HG02852 (cell line): ENCODE measurements around the gene CRISP2.
"Not testable (repeated sequence)": the region's sequence is repeated elsewhere in the genome, so short reads cannot be mapped to it uniquely, and the experiment has no call there.

Experiments used
- ATAC-seq: cut with Tn5 transposase; IDR thresholded peaks from one replicate; pipeline ENCODE4 v1.9.1; 2021; ENCODE audit warnings: mild to moderate bottlenecking, moderate library complexity; ENCODE audit not compliant: unreplicated experiment

CRISP2 gene, protein sequence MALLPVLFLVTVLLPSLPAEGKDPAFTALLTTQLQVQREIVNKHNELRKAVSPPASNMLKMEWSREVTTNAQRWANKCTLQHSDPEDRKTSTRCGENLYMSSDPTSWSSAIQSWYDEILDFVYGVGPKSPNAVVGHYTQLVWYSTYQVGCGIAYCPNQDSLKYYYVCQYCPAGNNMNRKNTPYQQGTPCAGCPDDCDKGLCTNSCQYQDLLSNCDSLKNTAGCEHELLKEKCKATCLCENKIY

DNA sequence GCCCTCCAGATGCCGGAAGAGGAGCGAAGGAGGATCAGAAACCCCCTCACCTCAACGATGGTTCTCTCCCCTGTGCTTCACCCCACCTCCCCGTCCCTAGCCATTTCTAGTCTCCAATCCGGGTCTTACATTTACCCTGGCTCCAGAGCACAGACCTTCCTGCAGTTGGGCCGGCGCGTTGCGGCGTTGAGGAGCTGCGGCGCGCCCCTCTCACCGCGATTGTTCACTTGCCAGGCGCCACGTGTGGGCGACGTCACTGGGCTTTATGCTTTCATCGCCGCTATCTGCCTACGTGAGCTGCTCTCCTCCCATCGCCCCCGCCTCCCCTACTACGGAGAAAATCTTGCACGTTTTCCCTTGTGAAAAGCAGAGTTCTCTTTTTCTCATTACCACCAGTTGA is at the start of gene CRISP2:
Gene CRISP2 (minus strand): TSS at position 198 of the 400 bp plus-strand sequence. CDS start 4,347 bp downstream, outside the sequence.
- ATAC-seq, result no peak

DNA sequence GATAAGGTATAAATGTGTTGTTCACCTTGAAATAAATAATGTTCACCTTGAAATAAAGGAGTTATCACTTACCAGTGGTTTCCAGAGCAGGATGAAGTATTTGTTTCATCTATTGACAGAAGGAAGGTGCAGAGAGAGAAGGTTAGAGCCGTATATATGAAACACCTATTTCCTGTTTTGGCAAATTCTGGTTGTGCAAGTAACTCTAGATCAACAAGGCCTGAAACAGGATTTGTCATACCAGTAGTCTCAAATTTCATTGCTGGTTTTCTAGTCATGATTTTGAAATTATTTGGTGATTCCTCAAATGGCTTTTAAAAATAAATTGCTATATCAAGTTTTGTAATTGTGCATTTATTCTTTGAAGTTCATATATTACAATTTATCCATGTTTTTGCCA is 30.9 kb upstream of the CRISP2 start, which contains the start of gene CRISP3:
Gene CRISP3 (minus strand): TSS at position 130 of the 400 bp plus-strand sequence. CDS start 21 bp downstream, at position 109.
- ATAC-seq, result no peak

DNA sequence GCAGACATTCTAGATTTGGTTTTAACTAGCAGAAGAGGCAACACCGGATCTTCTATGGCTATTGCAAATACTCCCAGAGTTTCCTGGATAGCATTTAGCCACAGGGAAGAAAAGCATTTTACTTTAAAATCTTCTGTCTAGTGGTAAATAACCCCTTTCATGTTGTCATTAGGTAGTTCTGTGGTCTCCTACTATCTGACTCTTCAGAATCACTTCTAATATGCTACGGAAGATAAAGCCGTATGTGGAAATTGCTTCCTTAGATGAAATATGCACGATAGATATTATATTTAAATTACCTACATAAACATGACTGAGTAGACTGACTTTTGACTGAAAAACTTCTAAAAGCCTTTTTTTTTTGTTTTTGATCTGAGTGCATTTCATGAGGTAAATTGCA is 30.1 kb upstream of the CRISP2 start:
- no peak for ATAC-seq

DNA sequence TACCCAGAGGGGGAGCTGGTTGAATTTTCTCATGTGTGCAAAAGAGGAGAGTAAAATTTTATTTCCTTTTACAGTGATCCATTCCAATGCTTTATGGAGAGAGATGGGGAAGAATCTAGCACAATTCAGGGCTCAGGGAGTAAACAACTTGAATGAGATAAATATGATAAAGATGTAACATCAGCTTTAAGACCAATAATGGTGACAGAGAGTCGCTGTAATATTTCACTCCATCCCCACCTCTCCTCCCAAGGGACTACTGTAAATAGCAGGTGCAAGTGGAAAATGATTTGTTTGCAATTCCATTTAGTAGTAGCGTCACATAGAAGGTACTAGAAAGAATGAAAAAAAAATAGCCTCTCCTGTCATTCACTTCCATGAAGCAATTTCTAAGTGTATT is 26.1 kb upstream of the CRISP2 start:
- no peak for ATAC-seq

DNA sequence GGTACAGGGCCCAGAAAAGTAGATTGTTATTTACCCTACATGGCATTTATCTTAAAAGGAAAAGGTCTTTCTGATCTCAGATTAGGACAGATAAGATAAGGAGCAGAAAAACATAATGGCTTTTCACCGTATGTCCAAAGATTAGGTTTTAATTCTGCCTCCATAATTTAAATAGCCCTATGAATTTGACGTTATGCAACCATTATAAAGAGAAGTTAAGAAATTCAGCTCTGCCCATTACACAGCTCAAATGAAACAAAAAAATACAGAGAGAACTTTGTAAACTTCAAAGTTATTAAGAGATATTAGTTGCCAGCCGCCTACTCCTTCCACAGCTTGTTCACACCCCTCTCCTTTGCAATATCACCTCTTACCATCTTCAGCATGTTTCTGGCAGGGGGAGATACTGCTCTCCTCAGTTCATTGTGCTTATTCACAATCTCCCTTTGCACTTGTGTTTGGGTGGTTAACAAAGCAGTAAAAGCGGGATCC is 22.7 kb upstream of the CRISP2 start:
- no peak for ATAC-seq

DNA sequence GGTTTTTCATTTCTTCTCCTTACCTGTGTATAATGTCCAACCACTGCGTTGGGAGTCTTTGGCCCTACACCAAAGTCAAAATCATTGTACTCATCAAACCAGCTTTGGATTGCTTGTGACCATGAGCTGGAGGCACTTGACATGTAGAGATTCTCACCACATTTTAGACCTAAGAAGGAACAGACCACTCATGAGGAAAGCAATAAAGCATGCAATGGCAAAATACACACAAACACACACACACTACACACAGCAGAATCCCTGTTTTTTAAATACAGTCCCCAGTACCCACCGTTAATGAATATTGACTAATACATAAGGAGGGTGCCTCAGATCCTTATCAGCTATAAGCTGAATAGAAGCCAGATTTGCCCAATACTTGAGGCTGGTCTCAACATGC is 20.3 kb upstream of the CRISP2 start:
- ATAC-seq, result no peak

DNA sequence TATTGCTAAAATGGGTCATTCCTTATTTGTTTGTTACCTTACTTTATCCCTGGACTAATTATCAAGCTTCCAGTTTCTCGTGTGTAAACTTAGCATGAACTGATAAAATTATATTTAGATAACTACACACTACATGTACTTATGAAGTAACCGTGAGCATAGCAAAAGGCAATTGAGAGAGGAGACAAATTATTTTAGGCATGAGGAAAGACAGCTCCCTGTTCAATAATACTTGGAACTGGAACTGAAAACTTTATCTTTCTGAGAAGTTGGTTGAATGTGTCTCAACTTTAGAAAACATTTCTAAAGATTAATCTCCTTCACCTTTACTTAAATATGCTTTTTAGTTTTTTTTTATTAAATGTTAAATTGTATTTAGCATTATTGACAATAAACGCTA is 19.4 kb upstream of the CRISP2 start:
- no peak for ATAC-seq

DNA sequence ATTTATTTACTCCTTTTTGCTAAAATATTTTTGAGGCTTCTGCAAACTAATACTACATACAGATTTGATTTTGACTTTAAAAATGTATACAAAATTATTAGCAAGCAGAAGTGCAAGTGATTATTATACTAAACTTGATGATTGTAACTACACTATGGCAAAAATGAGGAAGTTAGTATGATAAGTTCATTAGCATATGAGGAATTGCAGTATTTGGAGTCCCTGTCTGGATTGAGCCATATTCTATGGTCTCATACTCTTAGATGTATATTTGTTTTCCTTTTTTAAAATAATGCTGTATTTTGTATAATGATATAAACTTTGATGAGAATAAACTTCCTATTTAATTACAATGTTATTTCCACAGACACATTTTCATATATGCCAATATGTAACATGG is 16.9 kb upstream of the CRISP2 start:
- ATAC-seq, result no peak

DNA sequence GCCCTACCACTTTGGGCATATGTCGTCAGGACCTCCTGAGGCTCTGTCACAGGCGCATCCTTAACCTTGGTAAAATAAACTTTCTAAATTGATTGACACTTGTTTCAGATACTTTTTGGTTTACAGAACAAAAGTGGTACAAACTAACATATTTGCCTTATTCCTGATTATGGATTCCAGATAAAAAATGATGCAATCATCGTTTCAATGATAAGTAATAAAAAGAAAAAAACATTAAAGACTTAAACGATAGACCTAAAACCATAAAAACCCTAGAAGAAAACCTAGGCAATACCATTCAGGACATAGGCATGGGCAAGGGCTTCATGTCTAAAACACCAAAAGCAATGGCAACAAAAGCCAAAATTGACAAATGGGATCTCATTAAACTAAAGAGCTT is 10.6 kb upstream of the CRISP2 start:
- not testable (repeated sequence) for ATAC-seq

DNA sequence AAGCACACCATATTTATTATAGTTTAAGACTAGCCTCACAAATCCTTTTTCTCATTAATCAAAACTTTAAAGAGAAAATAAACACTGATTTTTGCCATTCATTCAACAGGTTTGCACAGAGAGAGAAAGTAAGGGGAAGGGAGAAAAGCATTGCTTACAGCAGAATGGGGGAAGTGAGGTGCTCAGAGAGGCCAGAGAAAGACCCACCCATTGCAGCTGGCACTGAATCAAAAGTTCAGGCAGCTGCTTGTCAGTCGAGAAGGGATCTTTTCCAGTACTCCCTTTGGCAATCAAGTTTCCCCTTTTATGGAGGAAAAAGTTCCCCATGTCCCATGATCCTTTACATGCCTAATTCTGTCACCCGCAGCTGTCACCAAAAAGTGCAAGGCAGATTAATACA is 8.0 kb upstream of the CRISP2 start:
- no peak for ATAC-seq

DNA sequence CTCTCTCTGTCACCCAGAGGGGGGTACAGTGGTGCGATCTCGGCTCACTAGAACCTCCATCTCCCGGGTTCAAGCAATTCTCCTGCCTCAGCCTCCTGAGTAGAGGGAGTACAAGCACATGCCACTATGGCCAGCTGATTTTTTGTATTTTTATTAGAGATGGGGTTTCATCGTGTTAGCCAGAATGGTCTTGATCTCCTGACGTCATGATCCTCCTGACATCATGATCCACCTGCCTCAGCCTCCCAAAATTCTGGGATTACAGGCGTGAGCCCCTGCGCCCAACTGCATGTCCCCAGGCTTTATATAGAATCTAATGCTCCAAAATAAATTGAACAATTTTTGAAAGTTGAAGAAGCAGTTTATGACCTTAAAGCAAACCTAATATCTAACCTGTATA is 7.0 kb upstream of the CRISP2 start:
- no peak for ATAC-seq

DNA sequence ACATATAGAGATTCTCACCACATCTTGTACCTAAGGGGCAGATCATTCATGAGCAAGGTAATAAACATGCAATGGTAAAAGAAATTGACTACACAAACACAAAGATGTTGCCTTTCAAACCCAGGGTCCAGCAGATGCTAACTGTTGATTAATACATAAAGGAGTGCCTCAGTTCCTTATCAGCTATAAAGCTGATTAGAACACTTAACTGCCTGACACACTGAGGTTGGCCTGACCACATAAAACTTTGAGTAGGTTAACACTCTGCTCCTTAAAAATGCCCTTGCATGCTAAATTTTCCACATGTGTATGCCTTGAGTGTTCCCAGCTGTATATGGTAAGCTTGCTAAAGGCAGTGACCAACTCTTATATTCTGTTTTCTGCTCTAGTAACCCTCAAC is 14.9 kb downstream of the CRISP2 start:
- no peak for ATAC-seq

DNA sequence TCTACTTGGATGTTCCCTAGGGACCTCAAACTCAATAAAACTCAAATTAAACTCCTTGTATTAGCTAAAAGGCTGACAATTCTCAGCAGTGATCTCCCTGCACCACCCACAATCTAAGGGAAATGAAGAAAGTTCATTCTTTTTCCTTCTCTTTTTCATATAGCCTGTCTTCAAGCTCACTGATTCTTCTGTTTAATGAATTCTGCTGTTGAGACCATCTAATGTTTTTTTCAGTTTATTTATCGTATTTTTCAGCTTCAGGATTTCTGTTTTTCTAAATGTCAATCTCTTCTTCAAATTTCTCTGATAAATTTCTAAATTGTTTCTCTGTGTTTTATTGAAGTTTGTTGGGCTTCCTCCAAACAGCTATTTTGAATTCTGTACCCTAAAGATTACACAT is 19.8 kb downstream of the CRISP2 start:
- no peak for ATAC-seq

DNA sequence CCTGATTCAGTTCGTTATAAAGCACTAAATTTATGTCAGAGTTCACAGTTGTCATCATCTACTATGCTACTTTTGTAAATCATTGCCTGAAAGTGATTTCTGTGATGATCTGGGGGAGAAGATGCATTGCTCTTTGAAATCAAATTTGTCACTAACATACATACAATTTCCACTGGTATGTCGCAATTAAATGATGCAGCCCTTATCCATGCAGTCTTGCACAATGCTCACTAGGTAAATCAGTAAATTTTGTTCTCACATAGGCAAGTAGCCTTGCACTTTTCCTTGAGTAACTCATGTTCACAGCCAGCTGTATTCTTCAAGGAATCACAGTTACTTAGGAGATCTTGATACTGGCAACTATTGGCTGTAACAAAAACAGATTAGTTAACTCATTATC is 20.8 kb downstream of the CRISP2 start:
- no peak for ATAC-seq

DNA sequence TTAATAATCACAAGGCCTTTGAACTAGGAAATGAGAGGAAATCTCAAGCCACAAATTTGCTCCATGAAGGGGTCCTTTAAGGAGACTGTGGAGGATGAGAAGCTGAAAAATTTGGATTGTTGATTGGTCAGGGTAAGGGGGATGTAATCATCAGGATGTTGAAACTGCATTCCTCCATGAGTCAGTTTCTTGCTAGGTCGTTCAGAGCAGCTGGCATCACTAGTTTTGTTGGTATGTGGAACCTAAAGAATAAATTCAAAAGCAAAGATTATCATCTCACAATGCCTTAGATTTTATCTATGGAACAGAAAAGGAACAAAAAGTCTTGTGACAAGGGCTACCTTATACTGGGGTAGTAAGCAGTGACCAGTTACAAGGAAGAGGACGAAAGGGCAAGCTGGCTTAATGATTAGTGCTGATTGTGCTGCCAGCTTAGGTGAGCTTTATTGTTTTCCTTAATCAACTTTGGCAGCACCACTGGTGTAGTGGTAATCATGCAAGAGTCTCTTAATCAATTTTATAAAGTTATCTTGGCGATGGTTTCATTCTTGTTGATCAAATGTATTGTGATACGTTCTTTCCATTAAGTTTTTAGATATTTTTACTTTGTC is 36.6 kb downstream of the CRISP2 start:
- ATAC-seq, result no peak

DNA sequence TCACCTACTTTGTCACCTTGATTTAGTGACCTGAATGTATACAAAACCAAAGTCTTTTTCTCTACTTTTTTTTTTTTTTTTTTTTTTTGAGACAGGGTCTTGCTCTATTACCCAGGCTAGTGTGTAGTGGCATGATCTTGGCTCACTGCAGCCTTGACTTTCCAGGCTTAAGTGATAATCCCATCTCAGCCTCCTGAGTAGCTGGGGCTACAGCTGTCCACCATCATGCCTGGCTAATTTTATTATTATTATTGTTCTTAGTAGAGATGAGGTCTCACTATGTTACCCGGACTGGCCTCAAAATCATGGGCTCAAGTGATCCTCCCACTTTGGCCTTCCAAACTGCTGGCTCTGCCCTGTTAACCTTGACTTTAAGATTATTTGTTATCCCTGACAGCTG is 37.5 kb downstream of the CRISP2 start:
- no peak for ATAC-seq

DNA sequence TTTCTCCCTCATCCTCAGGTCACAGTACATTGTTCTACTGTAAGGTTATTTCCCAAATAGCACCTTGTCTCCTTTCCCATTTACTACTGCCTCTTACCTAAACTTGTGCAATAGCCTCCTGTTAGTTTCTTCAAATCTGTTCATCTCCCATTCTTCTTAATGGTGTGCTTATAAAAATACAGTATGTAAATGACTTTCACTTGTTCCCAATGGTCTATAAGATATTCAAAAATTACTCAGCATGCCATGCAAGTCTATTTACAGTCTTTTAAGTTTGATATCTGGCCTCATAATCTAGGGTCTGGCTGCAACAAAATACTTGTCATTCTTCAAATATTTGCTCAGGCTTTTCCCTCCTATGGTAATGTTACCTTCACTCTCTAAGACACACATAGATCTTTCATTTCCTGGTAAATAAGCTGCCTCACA is 45.2 kb downstream of the CRISP2 start:
- ATAC-seq, result no peak

DNA sequence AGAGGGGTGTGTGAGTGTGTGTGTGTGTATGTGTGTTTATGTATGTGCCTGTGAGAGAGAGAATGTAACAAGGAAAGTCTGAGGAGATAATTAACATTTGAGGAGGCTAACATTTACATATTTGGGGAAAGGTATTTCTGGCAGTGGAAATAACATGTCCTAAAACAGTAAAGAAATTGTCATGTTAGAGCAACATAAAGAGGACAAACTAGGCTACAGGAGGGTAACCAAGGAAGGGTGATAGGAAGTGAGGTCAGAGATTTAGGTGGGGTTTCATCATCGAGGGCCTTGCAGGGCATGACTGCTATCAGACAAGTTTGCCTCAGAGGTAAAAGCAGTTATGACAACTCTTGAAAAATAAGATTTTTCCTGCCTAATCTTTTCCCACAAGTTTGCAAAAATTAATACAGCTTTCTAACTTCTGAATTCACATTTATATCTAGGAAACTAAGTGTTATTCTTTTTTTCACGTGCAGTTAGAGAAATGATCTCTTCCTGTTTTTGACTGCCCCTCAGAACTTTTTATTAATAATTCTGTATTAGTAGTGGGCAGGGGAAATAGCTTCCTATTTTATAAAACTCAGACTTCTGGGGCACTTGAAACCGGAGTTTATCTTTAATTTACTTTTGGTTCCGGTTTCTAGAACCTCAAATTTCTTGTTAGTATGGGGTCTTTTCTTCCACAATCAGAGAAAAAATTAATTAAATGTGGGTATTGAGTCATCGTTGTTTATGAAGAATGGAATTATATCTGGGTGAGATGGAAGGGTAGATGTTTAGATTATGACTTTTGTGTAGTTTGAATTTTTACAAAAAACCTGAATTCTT is 46.2 kb downstream of the CRISP2 start:
- ATAC-seq, result no peak

DNA sequence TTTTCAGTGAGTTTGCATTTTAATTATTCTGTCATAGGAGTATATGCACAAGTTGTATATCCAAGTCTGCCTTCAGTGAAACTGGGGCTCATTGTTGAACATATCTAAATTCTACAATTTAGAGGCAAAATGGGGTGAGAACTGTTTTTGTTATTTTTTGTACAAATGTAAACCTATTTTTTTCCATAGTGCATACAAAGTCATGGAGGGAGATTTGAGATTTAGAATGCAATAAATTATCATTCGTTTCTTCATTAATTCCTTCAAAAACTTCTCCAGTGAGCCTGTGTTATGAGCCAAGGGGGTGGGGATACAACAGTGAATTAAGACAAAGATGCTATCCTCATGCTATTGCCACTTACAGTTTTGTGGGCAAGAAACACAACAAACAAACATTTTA is 46.9 kb downstream of the CRISP2 start:
- no peak for ATAC-seq

DNA sequence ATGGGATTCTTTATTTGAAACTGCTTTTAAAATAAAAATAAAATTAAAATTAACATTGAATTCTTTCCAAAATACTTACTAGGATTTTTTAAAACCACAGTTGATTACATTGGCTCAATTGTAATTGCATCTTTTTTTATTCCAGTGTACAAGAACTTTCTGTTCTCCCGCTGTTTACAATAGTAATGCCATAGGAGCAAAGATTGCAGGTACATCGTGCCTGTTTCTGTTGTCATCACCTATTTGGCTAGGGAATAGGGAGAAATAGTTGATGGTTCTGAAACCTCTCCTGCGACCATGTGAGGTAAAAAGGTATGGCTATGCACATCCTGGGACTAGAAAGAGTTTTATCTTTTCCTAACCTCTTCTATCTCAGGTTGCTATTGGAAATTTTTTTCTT is 48.5 kb downstream of the CRISP2 start:
- no peak for ATAC-seq

DNA sequence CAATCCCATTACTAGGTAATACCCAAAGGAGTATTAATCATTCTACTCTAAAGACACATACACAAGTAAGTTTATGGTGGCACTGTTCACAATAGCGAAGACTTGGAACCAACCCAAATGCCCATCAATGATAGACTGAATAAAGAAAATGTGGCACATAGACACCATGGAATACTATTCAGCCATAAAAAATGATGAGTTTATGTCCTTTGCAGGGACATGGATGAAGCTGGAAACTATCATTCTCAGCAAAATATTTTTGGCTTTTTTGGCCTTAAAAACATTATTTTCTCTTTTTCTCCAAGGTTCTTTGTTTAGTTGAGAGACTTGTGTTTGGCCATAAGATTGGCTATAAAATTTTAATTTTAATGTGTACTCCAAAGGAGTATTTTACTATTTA is 49.3 kb downstream of the CRISP2 start:
- not testable (repeated sequence) for ATAC-seq

DNA sequence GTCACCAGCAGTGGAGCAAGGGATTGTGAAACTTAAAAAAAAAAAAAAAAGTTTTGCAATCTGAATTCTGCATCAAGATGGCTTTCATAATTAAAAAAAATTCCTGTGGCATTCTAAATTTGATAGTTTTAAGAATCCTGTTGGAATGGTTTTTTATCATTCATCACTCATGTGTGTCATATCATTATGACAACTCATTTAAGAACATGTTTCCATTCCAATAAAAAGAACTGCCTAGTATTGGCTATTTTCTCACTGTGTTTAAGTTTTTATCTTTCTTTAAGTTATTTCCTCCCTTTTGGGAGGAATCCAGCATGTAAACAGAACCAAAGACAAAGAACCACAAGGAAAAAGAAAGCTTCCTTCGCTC is 50.5 kb downstream of the CRISP2 start:
- ATAC-seq, result no peak
